ENCODE results near the gene CYP26B1.

GRCh38 chr2:72117029-72117428, 30.6 kb downstream of the CYP26B1 start:
- TF ChIP-seq POLR2A (IDR thresholded peaks at IDR 0.05) (no peak), CTCF (IDR thresholded peaks at IDR 0.05) (no peak)

All from testis (tissue), 2 donors.